ENCODE data around the gene PWWP2A.
"Not testable (repeated sequence)": the region's sequence is repeated elsewhere in the genome, so short reads cannot be mapped to it uniquely, and the experiment has no call there.

Gene PWWP2A

GRCh38 chr5:160075073-160075472, 44.2 kb downstream of the PWWP2A start:
- no peak for DNase-seq

GRCh38 chr5:160071916-160072315, 47.3 kb downstream of the PWWP2A start:
- DNase-seq, result no peak

- DNase-seq, result peak; percentile 15
These were observed 47.7 kb downstream of the PWWP2A start for GRCh38 chr5:160071516-160071915.

DNA sequence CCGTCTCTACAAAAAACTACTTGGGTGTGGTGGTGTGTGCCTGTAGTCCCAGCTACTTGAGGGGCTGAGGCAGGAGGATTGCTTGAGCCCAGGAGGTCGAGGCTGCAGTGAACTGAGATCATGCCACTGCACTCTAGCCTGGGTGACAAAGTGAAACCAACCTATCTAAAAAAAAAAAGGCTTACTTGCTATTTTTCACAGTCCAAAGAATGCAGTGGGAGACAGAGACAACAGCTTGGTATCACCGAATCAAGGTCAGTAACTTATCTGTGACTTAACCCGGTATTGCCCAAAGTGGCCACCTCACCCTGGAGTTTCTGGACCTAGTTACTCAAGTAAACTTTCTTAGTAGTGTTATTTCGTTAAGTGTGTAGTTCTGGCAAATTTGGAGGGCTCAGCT, 50.1 kb downstream of the PWWP2A start:
- not testable (repeated sequence) for DNase-seq

DNA sequence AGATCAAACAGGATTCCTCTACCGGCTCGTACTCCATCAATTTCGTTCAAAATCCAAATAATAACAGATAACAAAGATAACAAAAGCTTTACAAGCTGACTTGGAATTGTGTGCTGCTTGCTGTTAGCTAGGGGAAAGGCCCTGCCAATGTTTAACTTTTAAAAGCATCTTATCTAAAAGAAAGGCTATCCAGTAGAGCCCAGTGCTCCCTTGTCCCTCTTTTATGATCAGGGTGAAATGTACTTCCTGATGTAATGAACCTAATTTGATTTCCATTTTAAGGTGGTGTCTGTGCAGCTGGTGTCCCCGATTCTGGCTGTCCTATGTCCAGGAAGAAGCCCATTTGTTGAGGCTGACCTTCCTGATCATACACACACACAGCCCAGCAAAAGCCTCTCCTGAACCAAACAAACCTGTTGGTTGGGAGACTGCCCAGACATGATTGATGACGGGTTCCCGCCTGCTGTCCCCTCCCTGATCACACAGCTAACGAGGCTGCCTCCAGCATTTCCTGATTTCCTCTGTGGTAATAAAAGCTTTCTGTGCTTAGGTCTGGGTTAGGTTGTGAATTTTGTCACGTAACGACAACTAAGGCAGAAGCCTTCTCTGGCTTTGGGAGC, 54.1 kb downstream of the PWWP2A start:
- DNase-seq, result no peak

DNA sequence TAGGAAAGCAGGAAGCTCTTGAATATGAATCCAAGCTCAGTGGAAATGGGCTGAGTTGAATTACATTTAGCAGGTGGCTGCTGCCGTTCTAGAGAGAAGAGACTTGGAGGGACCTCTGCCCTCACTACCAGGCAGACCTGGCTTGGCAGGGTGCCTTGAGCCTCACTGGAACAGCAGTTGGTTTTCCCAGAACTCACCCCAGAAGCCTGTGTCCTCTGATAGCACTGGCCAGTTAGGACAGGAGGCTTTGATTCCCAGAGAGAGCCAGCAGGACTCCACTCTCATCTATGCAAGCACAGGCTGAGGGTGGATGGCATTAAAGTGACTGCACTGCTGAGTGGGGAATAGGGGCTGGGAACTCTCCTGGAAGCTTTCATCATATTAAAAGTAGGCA, 54.8 kb downstream of the PWWP2A start:
- no peak for DNase-seq

DNA sequence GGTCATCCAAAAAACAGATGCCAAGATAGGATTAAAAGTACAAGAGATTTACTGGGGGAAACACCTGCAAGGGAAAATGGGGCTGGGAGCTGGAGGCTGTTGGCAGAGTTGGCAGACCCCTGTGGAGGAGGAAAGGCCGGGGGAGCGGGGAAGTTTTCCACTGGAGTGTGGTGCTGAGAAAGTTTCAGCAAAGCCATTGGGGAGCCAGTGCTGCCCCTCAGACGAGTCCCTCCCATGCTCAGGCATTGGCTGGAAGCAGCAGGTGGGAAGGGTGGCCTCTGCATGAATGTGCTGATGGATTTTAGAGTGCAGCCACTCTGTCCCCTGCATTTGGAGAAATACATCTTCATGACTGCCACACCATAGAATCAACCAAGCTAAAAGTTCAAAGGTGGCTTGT, 57.5 kb downstream of the PWWP2A start:
- DNase-seq, result no peak

DNA sequence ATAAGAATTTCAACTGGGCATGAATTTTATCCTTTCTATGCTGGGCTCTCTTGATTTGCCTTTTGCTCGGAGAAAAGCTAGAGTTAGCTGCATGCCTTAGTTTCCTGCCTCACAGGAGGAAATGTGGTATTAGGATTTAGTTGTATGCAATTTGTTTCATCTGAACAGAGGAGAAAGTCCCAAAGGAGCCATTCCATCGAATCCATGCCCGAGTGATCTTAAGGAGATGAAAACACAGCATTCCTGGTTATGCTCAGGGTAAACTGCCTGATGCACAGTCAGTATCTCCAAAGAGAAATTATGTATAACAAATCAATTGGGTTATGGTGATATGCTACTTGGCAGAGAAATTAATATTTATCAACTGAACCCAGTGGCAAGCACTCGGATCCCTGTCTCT, 59.2 kb downstream of the PWWP2A start:
- DNase-seq, result no peak

GRCh38 chr5:160057256-160057655, 62.0 kb downstream of the PWWP2A start:
- no peak for DNase-seq

- peak; percentile 60 for DNase-seq
These were observed 64.4 kb downstream of the PWWP2A start for GRCh38 chr5:160054831-160055230.

DNA sequence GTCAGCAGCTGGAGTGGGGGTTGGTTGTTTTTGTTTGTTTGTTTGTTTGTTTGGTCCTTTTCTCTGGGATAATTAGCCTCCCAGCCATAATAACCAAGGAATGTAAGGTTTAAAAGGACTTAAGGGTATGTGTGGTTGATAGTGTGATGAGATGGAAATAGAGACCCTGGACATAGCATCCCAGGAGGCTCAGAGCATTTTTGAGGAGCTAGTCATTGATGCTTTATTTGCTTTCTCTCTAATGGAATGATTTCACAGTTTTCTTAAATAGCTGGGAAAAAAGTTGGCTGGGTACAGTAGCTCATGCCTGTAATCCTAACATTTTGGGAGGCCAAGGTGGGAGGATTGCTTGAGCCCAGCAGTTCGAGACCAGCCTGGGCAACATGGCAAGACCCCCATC, 65.2 kb downstream of the PWWP2A start:
- DNase-seq, result peak; percentile 67

GRCh38 chr5:160049099-160049498, 70.2 kb downstream of the PWWP2A start:
- no peak for DNase-seq

DNA sequence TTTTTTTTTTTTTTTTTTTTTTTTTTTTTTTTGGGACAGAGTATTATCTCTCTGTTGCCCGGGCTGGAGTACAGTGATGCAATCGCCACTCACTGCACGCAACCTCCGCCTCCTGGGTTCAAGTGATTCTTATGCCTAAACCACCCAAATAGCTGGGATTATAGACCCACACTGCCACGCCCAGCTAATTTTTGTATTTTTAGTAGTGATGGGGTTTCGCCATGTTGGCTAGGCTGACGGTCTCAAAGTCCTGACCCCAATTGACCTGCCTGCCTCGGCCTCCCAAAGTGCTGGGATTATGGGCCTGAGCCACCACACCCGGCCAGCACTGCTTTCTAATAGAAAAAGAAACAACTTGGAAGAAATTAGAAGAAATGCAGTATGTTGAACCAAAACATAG, 71.1 kb downstream of the PWWP2A start:
- no peak for DNase-seq

DNA sequence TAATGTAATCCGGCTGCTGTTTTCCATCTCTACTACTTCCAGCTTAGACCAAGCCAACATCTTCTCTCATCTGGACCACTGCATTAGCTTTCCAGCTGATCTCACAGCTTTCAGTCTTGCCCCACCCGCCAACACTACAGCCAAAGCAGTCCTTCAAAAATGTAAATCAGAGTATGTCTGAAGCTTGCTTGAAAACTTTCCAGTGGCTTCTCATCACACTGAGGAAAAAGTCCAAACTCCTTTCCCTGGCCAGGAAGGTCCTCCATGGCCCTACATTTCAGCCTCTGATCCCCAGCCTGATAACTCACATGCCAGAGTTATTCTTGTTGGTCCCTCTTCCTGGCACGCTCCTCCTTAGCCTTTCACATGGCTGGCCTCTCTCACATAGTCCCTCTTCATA, 71.8 kb downstream of the PWWP2A start:
- no peak for DNase-seq

DNA sequence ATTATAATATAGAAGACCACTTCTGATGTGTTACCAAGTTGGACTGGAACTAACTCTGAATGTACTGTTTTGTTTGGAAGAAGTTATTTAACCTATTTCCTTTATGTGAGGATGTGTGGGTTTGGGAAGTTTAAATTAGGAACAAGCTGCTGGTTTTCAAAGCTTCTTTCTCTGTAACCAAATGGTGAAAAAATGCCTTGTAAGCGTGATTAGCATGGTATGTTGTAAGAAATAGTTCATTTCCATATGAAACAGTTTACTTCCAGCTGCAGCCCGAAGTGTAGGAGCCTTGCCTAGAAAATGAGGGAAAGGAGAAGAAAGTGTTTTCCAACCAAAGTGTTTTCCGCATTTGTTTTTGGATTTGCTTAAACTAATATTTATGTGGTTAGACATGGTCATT, 74.3 kb downstream of the PWWP2A start:
- no peak for DNase-seq

DNA sequence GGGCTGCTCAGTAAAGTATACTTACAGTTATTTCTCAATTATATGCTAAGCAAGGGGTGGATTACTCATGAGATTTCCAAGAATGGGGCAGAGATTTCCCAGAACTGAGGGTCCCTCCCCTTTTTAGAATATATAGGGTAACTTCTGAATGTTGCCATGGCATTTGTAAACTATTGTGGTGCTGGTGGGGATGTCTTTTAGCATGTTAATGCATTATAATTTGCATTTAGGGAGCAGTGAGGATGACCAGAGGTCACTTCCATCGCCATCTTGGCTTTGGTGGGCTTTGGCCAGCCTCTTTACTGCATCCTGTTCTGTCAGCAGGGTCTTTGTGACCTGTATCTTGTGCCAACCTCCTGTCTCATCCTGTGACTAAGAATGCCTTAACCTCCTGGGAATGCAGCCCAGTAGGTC, 74.9 kb downstream of the PWWP2A start:
- DNase-seq, result no peak

DNA sequence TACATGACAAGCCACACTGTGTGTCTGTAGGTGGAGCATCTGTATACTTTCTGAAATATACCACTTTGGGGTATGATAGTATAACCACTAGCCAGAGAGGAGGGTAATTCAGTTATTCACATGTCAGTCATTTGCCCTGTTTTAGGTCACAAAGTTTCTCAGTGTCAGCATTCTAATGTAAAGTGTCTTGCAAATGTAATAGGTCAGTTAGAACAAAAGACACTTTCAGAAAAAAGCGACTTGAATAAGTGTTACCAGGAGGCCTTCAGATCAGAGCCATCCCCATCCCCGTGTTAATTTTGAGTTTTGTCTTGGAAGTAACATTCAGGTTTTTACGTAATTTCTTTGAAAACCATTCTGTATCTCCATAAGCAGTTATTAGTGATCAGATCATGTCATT, 76.6 kb downstream of the PWWP2A start:
- DNase-seq, result no peak

Data from fibroblast of skin of right biceps (primary cell).